Measurements from ENCODE around the gene AADAC. TPM values are rescaled to one million over a fixed set of nuclear protein-coding genes. Genes with fewer than 3 reads are reported as not detected.
"Not testable (repeated sequence)": the region's sequence is repeated elsewhere in the genome, so short reads cannot be mapped to it uniquely, and the experiment has no call there.

The AADAC gene
- not detected for polyA plus RNA-seq (2013, experiment 1 of 2)
- not detected for polyA plus RNA-seq (2013, experiment 2 of 2)

GRCh38 chr3:151813799-151814198, at the start of gene AADAC:
Gene AADAC, plus strand, starts transcription at chr3:151814116. Its CDS starts 47 bp downstream, at chr3:151814163.
- Histone ChIP-seq H3K27ac (ENCODE audit: low read depth, low read length) (no peak within 1 kb of the TSS), H3K4me1 (ENCODE audit: insufficient read depth, low read length) (peaks cover 16% of the 10 kb centered on the region; the same call in 1 of the 2 replicates), H3K9me3 (ENCODE audit: insufficient read depth, low read depth, low read length) (no peaks in the 10 kb centered on the region), H3K27me3 (ENCODE audit: insufficient read depth, low read length) (no peaks in the 10 kb centered on the region), H3K9ac (ENCODE audit: low read depth, low read length) (no peak within 1 kb of the TSS), H3K36me3 (ENCODE audit: insufficient read depth, low read length) (no peaks in the 10 kb centered on the region), H3K4me3 (ENCODE audit: low read length) (no peak within 1 kb of the TSS)
- 95% methylated on average over 3 of the region's 4 CpGs for WGBS

GRCh38 chr3:151764699-151765098, 49.2 kb upstream of the AADAC start:
- not testable (repeated sequence) for H3K4me1 ChIP-seq (ENCODE audit: insufficient read depth, low read length); H3K4me3 ChIP-seq (ENCODE audit: low read length); H3K27me3 ChIP-seq (ENCODE audit: insufficient read depth, low read length); H3K9me3 ChIP-seq (ENCODE audit: insufficient read depth, low read depth, low read length); H3K27ac ChIP-seq (ENCODE audit: low read depth, low read length); H3K36me3 ChIP-seq (ENCODE audit: insufficient read depth, low read length); H3K9ac ChIP-seq (ENCODE audit: low read depth, low read length)
- WGBS: 75% methylated on average over 1 of the region's 1 CpG

- Histone ChIP-seq H3K27me3 (ENCODE audit: insufficient read depth, low read length) (no peaks in the 10 kb centered on the region), H3K4me3 (ENCODE audit: low read length) (no peak overlapping the region), H3K27ac (ENCODE audit: low read depth, low read length) (no peak overlapping the region), H3K9ac (ENCODE audit: low read depth, low read length) (no peak overlapping the region), H3K9me3 (ENCODE audit: insufficient read depth, low read depth, low read length) (no peaks in the 10 kb centered on the region), H3K36me3 (ENCODE audit: insufficient read depth, low read length) (no peaks in the 10 kb centered on the region), H3K4me1 (ENCODE audit: insufficient read depth, low read length) (0 out of 2 replicates have a peak, but pooled peaks cover 3% of the 10 kb centered on the region)
These were observed 48.2 kb upstream of the AADAC start for GRCh38 chr3:151765685-151766084.

GRCh38 chr3:151766454-151766853, 47.5 kb upstream of the AADAC start:
- Histone ChIP-seq H3K4me1 (ENCODE audit: insufficient read depth, low read length) (0 out of 2 replicates have a peak, but pooled peaks cover 3% of the 10 kb centered on the region), H3K4me3 (ENCODE audit: low read length) (no peak overlapping the region), H3K27me3 (ENCODE audit: insufficient read depth, low read length) (no peaks in the 10 kb centered on the region), H3K9me3 (ENCODE audit: insufficient read depth, low read depth, low read length) (no peaks in the 10 kb centered on the region), H3K27ac (ENCODE audit: low read depth, low read length) (no peak overlapping the region), H3K36me3 (ENCODE audit: insufficient read depth, low read length) (no peaks in the 10 kb centered on the region), H3K9ac (ENCODE audit: low read depth, low read length) (no peak overlapping the region)
- WGBS: 98% methylated on average over 2 of the region's 2 CpGs

- Histone ChIP-seq H3K4me1 (ENCODE audit: insufficient read depth, low read length) (no peaks in the 10 kb centered on the region), H3K27me3 (ENCODE audit: insufficient read depth, low read length) (no peaks in the 10 kb centered on the region), H3K9me3 (ENCODE audit: insufficient read depth, low read depth, low read length) (no peaks in the 10 kb centered on the region), H3K27ac (ENCODE audit: low read depth, low read length) (no peak overlapping the region), H3K4me3 (ENCODE audit: low read length) (no peak overlapping the region), H3K36me3 (ENCODE audit: insufficient read depth, low read length) (no peaks in the 10 kb centered on the region), H3K9ac (ENCODE audit: low read depth, low read length) (no peak overlapping the region)
- WGBS: no CpG with 5 or more reads among the region's 1 CpG
These were observed 45.5 kb upstream of the AADAC start for GRCh38 chr3:151768393-151768930.

GRCh38 chr3:151769175-151769574, 44.7 kb upstream of the AADAC start:
- H3K4me3 ChIP-seq (ENCODE audit: low read length): no peak overlapping the region
- no peaks in the 10 kb centered on the region for H3K4me1 ChIP-seq (ENCODE audit: insufficient read depth, low read length)
- H3K27me3 ChIP-seq (ENCODE audit: insufficient read depth, low read length): no peaks in the 10 kb centered on the region
- H3K36me3 ChIP-seq (ENCODE audit: insufficient read depth, low read length): no peaks in the 10 kb centered on the region
- H3K9me3 ChIP-seq (ENCODE audit: insufficient read depth, low read depth, low read length): no peaks in the 10 kb centered on the region
- H3K9ac ChIP-seq (ENCODE audit: low read depth, low read length): no peak overlapping the region
- 99% methylated on average over 2 of the region's 2 CpGs for WGBS
- H3K27ac ChIP-seq (ENCODE audit: low read depth, low read length): no peak overlapping the region

GRCh38 chr3:151770956-151771355, 43.0 kb upstream of the AADAC start:
- Histone ChIP-seq H3K9me3 (ENCODE audit: insufficient read depth, low read depth, low read length) (no peaks in the 10 kb centered on the region), H3K9ac (ENCODE audit: low read depth, low read length) (no peak overlapping the region), H3K4me3 (ENCODE audit: low read length) (no peak overlapping the region), H3K27ac (ENCODE audit: low read depth, low read length) (no peak overlapping the region), H3K27me3 (ENCODE audit: insufficient read depth, low read length) (no peaks in the 10 kb centered on the region), H3K36me3 (ENCODE audit: insufficient read depth, low read length) (no peaks in the 10 kb centered on the region), H3K4me1 (ENCODE audit: insufficient read depth, low read length) (no peaks in the 10 kb centered on the region)
- WGBS: 94% methylated on average over 4 of the region's 4 CpGs

GRCh38 chr3:151772825-151773480, 41.0 kb upstream of the AADAC start:
- Histone ChIP-seq H3K4me3 (ENCODE audit: low read length) (no peak overlapping the region), H3K27me3 (ENCODE audit: insufficient read depth, low read length) (no peaks in the 10 kb centered on the region), H3K9ac (ENCODE audit: low read depth, low read length) (no peak overlapping the region), H3K36me3 (ENCODE audit: insufficient read depth, low read length) (no peaks in the 10 kb centered on the region), H3K27ac (ENCODE audit: low read depth, low read length) (no peak overlapping the region), H3K4me1 (ENCODE audit: insufficient read depth, low read length) (no peaks in the 10 kb centered on the region), H3K9me3 (ENCODE audit: insufficient read depth, low read depth, low read length) (no peaks in the 10 kb centered on the region)
- WGBS: 95% methylated on average over 4 of the region's 4 CpGs

- Histone ChIP-seq H3K36me3 (ENCODE audit: insufficient read depth, low read length) (no peaks in the 10 kb centered on the region), H3K4me1 (ENCODE audit: insufficient read depth, low read length) (no peaks in the 10 kb centered on the region), H3K4me3 (ENCODE audit: low read length) (no peak overlapping the region), H3K9ac (ENCODE audit: low read depth, low read length) (no peak overlapping the region), H3K27me3 (ENCODE audit: insufficient read depth, low read length) (no peaks in the 10 kb centered on the region), H3K9me3 (ENCODE audit: insufficient read depth, low read depth, low read length) (no peaks in the 10 kb centered on the region), H3K27ac (ENCODE audit: low read depth, low read length) (no peak overlapping the region)
- WGBS: 84% methylated on average over 1 of the region's 1 CpG
These were observed 39.7 kb upstream of the AADAC start for GRCh38 chr3:151774235-151774634.

GRCh38 chr3:151774910-151775309, 39.0 kb upstream of the AADAC start:
- Histone ChIP-seq H3K27me3 (ENCODE audit: insufficient read depth, low read length) (no peaks in the 10 kb centered on the region), H3K4me1 (ENCODE audit: insufficient read depth, low read length) (no peaks in the 10 kb centered on the region), H3K9ac (ENCODE audit: low read depth, low read length) (no peak overlapping the region), H3K27ac (ENCODE audit: low read depth, low read length) (no peak overlapping the region), H3K9me3 (ENCODE audit: insufficient read depth, low read depth, low read length) (no peaks in the 10 kb centered on the region), H3K4me3 (ENCODE audit: low read length) (no peak overlapping the region), H3K36me3 (ENCODE audit: insufficient read depth, low read length) (no peaks in the 10 kb centered on the region)

GRCh38 chr3:151775314-151776258, 38.3 kb upstream of the AADAC start:
- Histone ChIP-seq H3K4me3 (ENCODE audit: low read length) (no peak overlapping the region), H3K9ac (ENCODE audit: low read depth, low read length) (no peak overlapping the region), H3K4me1 (ENCODE audit: insufficient read depth, low read length) (no peaks in the 10 kb centered on the region), H3K27ac (ENCODE audit: low read depth, low read length) (no peak overlapping the region), H3K27me3 (ENCODE audit: insufficient read depth, low read length) (no peaks in the 10 kb centered on the region), H3K36me3 (ENCODE audit: insufficient read depth, low read length) (no peaks in the 10 kb centered on the region), H3K9me3 (ENCODE audit: insufficient read depth, low read depth, low read length) (no peaks in the 10 kb centered on the region)
- WGBS: 92% methylated on average over 4 of the region's 4 CpGs
